GM12873 (cell line): ENCODE data around the gene RRP15.

Experiments
- TF ChIP-seq, protein P1 (sequence below): IDR thresholded peaks from 2 replicates; pipeline ENCODE4 v1.5.1; 2012; ENCODE audit warnings: low read depth, mild to moderate bottlenecking, moderate library complexity, low read length, control low read depth; ENCODE audit not compliant: insufficient read depth; ENCODE audit errors: missing control alignments

The RRP15 gene

DNA sequence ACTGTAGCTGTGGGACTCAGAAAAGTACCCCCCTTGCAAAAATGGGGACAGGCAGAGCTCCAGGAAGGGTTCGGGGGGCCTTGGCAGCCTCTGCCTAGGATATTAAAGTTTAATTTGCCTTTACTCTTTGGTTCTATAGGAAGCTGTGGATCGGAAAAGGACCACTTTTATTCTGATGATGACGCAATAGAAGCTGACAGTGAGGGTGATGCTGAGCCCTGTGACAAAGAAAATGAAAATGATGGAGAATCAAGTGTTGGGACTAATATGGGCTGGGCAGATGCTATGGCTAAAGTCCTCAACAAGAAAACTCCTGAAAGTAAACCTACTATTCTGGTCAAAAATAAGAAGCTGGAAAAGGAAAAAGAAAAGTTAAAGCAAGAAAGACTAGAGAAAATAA lies 17.1 kb downstream of the RRP15 start:
- TF ChIP-seq, protein P1, sequence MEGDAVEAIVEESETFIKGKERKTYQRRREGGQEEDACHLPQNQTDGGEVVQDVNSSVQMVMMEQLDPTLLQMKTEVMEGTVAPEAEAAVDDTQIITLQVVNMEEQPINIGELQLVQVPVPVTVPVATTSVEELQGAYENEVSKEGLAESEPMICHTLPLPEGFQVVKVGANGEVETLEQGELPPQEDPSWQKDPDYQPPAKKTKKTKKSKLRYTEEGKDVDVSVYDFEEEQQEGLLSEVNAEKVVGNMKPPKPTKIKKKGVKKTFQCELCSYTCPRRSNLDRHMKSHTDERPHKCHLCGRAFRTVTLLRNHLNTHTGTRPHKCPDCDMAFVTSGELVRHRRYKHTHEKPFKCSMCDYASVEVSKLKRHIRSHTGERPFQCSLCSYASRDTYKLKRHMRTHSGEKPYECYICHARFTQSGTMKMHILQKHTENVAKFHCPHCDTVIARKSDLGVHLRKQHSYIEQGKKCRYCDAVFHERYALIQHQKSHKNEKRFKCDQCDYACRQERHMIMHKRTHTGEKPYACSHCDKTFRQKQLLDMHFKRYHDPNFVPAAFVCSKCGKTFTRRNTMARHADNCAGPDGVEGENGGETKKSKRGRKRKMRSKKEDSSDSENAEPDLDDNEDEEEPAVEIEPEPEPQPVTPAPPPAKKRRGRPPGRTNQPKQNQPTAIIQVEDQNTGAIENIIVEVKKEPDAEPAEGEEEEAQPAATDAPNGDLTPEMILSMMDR, result no peak

DNA sequence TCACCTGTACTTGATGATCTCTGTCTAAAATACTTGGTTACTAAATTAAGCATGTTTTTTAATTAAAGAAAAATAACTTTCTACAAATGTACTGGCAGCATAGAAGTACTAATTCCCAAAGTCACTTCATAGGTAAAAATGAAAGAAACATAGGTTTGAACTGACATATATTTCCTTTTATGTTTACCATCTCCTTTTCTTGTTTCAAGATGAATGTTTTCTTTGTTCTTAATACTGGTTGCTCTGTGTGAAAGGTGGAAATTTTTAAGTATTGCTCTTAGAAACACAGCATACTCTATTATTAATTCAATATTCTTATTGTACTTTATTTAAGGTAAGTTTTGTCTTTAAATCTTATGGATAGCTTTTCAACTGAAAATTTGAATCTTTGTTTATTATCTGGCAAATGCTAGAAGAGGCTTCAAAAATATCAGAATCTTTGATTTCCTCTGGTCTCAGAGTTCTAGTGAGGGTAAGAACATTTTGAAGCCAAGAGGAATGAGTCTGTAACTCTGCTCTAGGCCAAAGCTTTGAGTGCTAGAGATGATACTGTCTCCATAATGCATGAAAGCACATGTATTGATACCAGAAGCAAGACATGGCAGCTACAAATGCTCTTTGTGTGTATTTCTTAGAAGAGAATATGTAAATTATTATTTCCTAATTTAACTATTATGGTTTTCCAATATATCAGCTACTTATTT lies 18.2 kb downstream of the RRP15 start:
- TF ChIP-seq, protein P1, result no peak

DNA sequence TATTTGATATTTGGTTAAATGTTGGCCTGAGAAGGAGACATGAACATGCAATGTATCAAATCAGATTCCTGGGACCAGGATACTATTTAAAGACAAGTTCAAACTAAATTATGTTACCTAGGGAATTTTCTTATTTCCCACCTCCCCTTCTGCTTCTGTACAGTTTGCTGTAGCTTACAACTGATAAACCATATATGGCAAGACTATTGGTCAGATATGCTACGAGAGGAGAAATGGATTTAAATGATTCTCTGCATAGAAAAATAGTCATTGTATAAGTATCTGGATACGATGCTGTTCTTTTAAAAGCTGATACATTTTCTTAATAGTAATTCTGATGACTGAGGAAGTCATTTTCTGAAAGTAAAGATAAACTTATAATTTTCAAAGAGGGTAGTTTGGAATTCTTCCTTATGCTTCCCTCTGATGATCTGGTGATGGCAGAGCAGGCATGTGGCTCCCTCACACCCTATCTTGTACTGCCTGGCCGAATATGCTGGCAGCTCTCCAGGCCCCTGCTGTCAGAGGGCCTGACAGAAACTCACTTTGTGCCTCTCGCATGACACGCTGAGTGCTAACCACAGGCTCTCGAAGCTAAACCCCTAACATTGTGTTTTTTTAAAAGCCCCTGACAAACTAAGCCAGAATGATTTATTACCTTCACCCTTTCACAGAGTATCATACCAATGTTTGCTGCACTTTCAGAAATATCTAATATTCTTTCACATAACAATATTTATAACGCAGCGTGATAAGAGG lies 19.4 kb downstream of the RRP15 start:
- TF ChIP-seq, protein P1, result no peak

DNA sequence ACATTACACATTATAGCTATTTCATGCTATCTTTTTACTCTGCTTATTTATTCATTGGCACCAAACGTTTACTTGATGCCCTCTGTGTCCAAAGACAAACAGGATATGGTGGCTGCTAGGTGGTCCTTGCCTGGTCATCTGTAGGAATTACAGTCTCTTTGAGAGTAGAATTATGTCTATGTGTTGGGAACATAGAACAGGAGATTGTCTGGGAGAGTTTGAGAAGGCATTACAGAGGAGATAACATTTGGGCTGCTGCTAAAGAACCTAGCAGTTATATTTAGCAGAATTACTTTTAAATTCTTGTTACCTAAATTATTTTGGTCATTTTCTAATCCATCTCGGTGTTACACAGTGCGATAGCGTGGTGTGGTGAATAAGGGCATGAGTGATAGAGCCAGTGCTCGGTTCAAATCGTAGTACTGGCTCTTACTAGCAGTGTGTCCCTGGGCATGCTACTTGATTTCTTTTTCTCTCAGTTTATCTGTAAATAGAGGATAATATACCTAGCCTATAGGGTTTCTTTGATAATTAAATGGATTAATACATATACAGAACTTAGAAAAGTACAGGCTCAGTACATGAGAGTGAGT lies 20.5 kb downstream of the RRP15 start:
- TF ChIP-seq, protein P1, result no peak

DNA sequence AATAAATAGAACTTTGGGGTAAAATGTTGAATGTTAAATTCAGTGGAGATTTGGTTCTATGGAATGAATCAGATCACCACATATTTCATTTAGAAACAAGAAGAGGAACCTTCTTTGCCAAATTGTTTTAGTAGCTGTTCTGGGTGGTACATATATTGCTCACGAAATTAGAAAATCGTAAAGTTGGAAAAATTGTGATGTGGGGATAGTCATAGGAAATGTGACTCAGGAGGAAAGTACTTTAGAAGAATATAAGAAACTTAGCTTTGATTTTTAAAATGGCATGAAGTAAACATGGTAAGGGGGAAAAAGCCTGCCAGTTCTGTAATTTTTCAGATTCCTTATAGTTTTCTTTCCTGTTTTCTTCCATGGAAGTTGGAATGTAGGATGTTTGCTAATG lies 27.4 kb downstream of the RRP15 start:
- TF ChIP-seq, protein P1, result no peak

DNA sequence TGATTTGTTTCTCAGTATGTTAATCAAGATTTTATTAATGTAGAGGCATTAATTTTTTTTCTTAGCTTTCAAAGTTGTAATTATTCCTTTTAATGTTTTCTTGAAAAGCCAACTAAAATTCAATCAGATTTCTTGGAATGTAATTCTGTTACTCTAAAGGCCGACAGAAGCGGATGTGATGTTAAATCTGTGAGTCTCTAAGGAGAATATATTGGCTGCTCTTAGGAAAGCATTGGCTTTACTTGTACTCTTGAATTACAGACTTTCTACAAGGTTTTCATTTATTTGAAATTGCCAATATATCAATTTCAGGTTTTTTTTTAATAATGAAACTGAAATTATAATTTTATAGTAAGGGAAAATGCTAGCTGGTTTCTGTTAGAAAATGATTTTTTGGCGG lies 29.2 kb downstream of the RRP15 start:
- TF ChIP-seq, protein P1, result no peak

DNA sequence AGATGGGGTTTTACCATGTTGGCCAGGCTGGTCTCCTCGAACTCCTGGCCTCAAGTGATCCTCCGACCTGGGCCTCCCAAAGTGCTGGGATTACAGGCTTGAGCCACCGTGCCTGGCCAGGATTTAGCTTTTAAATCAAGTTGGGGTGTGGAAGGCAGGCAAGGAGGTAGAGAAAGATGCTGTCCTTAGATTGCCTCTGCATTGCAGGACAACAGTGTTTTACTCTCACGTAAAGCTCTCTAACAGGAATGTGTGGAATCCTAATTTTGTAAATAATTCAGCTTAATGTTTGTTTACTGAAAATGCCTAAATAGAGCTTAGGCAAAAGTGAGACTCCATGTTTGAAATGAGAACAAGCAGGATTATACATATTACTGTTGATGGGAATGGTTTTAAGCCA lies 30.5 kb downstream of the RRP15 start:
- TF ChIP-seq, protein P1, result no peak
